RPMI7951 (cell line): ENCODE data around the gene NEU3. TPM values are rescaled to one million over a fixed set of nuclear protein-coding genes. Genes with fewer than 3 reads are reported as not detected.
"Not testable (repeated sequence)": the region's sequence is repeated elsewhere in the genome, so short reads cannot be mapped to it uniquely, and the experiment has no call there.

Experiments used
- DNase-seq: peaks from one replicate; pipeline ENCODE4 v3.0.0-alpha.2; 2012; ENCODE audit warnings: low read depth
- total RNA-seq: library from RNA; depleted of rRNA; stranded (reverse); fragments of >200 nt; shearing (Covaris generic); gene quantifications from 2 replicates; pipeline ENCODE4 v1.2.3, GENCODE V29; 2014

NEU3 gene
- total RNA-seq, 1 experiment from 2014 or later: 5.5 TPM

GRCh38 chr11:74984070-74984469 is 4.7 kb upstream of the NEU3 start:
- no peak for DNase-seq

GRCh38 chr11:74984730-74985129 is 4.0 kb upstream of the NEU3 start:
- no peak for DNase-seq

GRCh38 chr11:74989260-74989638 is 516 bp downstream of the NEU3 start:
- peak; percentile 18 for DNase-seq

GRCh38 chr11:74990150-74990549 is 1.4 kb downstream of the NEU3 start:
- DNase-seq: not testable (repeated sequence)

GRCh38 chr11:74990941-74991340 is 2.2 kb downstream of the NEU3 start:
- DNase-seq: no peak

- DNase-seq: no peak
Measured at GRCh38 chr11:74992852-74993251, 4.1 kb downstream of the NEU3 start.

GRCh38 chr11:75000975-75001354 is 12.2 kb downstream of the NEU3 start:
- DNase-seq: no peak

GRCh38 chr11:75001686-75002085 is 13.0 kb downstream of the NEU3 start:
- no peak for DNase-seq

GRCh38 chr11:75002516-75002915 is 13.8 kb downstream of the NEU3 start:
- no peak for DNase-seq

GRCh38 chr11:75004215-75004614 is 15.5 kb downstream of the NEU3 start:
- no peak for DNase-seq

- no peak for DNase-seq
Measured at GRCh38 chr11:75011357-75011756, 22.6 kb downstream of the NEU3 start.

- no peak for DNase-seq
Measured at GRCh38 chr11:75011872-75012271, 23.1 kb downstream of the NEU3 start.

- DNase-seq: peak; percentile 36
Measured at GRCh38 chr11:75013051-75013450, 24.3 kb downstream of the NEU3 start.

- peak; percentile 82 for DNase-seq
Measured at GRCh38 chr11:75014129-75014528, 25.4 kb downstream of the NEU3 start.

GRCh38 chr11:75019200-75019599 is 30.5 kb downstream of the NEU3 start:
- DNase-seq: not testable (repeated sequence)

GRCh38 chr11:75020328-75020727 is 31.6 kb downstream of the NEU3 start:
- DNase-seq: not testable (repeated sequence)

- DNase-seq: no peak
Measured at GRCh38 chr11:75022296-75022695, 33.6 kb downstream of the NEU3 start.

- peak; percentile 74 for DNase-seq
Measured at GRCh38 chr11:75022759-75023396, 34.1 kb downstream of the NEU3 start.

GRCh38 chr11:75023446-75024067 is 34.8 kb downstream of the NEU3 start:
- no peak for DNase-seq

- no peak for DNase-seq
Measured at GRCh38 chr11:75024068-75024449, 35.3 kb downstream of the NEU3 start.

- DNase-seq: no peak
Measured at GRCh38 chr11:75024764-75025211, 36.1 kb downstream of the NEU3 start.

GRCh38 chr11:75025561-75025960 is 36.8 kb downstream of the NEU3 start:
- DNase-seq: no peak

- DNase-seq: no peak
Measured at GRCh38 chr11:75028321-75028720, 39.6 kb downstream of the NEU3 start.

GRCh38 chr11:75028724-75029123 is 40.0 kb downstream of the NEU3 start:
- DNase-seq: no peak
